GM06990 (cell line): Measurements from ENCODE around the gene FAAP100.

Experiments
- DNase-seq: peaks from one replicate; pipeline ENCODE4 v3.0.0-alpha.2; 2011; ENCODE audit not compliant: insufficient read length; ENCODE audit errors: extremely low read depth
- H3K27me3 ChIP-seq: replicated peaks from 2 replicates; pipeline ENCODE4 v1.6.0; 2011; ENCODE audit warnings: low read length; ENCODE audit not compliant: control insufficient read depth, insufficient read depth
- H3K36me3 ChIP-seq: 2 replicates; pipeline ENCODE4 v1.5.1; 2011; ENCODE audit warnings: low read length; ENCODE audit not compliant: control insufficient read depth, insufficient read depth
- H3K4me3 ChIP-seq: replicated peaks from 2 replicates; pipeline ENCODE4 v1.5.1; 2011; ENCODE audit warnings: low read depth, mild to moderate bottlenecking, control low read depth, low read length
- TF ChIP-seq, protein P1 (sequence below): IDR thresholded peaks from 2 replicates; pipeline ENCODE4 v1.5.1; 2011; ENCODE audit warnings: low read length, control low read depth, mild to moderate bottlenecking, inconsistent platforms; ENCODE audit not compliant: insufficient read depth, poor library complexity, severe bottlenecking

The FAAP100 gene

DNA sequence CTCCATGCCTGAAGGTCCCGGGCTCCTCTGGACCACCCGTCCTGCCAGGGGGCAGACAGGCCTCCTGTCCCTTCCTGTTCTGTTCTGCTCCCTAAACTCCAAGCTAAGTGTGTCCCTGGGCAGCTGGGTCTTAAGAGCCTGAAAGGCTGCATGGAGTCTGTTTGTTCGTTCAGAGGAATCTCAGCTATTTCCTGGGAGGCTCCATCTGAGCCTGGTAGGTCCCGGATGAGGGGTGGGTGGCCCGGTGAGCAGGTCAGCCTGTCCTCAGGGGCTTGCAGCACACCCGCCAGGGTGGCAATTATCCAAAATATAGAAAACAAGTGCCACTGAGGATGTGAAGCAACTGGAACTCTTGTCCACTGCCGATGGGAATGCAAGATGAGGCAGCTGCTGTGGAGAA is 52.1 kb downstream of the FAAP100 start:
- Histone ChIP-seq H3K36me3 (no peaks in the 10 kb centered on the region), H3K4me3 (no peak overlapping the region), H3K27me3 (peaks cover 2% of the 10 kb centered on the region; the same call in 1 of the 2 replicates)
- TF ChIP-seq, protein P1, sequence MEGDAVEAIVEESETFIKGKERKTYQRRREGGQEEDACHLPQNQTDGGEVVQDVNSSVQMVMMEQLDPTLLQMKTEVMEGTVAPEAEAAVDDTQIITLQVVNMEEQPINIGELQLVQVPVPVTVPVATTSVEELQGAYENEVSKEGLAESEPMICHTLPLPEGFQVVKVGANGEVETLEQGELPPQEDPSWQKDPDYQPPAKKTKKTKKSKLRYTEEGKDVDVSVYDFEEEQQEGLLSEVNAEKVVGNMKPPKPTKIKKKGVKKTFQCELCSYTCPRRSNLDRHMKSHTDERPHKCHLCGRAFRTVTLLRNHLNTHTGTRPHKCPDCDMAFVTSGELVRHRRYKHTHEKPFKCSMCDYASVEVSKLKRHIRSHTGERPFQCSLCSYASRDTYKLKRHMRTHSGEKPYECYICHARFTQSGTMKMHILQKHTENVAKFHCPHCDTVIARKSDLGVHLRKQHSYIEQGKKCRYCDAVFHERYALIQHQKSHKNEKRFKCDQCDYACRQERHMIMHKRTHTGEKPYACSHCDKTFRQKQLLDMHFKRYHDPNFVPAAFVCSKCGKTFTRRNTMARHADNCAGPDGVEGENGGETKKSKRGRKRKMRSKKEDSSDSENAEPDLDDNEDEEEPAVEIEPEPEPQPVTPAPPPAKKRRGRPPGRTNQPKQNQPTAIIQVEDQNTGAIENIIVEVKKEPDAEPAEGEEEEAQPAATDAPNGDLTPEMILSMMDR = no peak
- no peak for DNase-seq

DNA sequence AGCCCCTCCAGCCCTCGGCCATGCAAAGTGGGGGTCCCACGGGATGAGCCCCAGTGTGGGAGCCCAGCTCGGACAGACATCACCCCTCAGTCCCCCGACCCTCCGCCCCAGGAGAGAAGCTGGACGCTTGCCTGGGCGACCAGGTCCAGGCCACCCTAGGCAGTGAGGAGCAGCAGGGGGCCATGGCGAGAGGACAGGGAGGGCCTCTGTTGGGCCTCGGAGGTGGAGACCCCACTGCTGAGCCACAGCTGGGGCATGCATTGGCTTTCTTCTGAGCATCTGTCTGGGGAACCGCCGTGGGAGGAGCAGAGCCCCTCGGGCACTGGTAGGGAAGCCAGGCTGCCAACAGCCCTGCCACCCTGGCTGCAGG is 52.6 kb downstream of the FAAP100 start:
- Histone ChIP-seq H3K4me3 (no peak overlapping the region), H3K27me3 (peaks cover 2% of the 10 kb centered on the region; the same call in 1 of the 2 replicates), H3K36me3 (no peaks in the 10 kb centered on the region)
- DNase-seq = no peak
- TF ChIP-seq, protein P1 = no peak

- TF ChIP-seq, protein P1 = no peak
- no peaks in the 10 kb centered on the region for H3K36me3 ChIP-seq
- H3K27me3 ChIP-seq = peaks cover 2% of the 10 kb centered on the region; the same call in 1 of the 2 replicates
- H3K4me3 ChIP-seq = no peak overlapping the region
- no peak for DNase-seq
These were observed 53.1 kb downstream of the FAAP100 start for GRCh38 chr17:81498953-81499600.

DNA sequence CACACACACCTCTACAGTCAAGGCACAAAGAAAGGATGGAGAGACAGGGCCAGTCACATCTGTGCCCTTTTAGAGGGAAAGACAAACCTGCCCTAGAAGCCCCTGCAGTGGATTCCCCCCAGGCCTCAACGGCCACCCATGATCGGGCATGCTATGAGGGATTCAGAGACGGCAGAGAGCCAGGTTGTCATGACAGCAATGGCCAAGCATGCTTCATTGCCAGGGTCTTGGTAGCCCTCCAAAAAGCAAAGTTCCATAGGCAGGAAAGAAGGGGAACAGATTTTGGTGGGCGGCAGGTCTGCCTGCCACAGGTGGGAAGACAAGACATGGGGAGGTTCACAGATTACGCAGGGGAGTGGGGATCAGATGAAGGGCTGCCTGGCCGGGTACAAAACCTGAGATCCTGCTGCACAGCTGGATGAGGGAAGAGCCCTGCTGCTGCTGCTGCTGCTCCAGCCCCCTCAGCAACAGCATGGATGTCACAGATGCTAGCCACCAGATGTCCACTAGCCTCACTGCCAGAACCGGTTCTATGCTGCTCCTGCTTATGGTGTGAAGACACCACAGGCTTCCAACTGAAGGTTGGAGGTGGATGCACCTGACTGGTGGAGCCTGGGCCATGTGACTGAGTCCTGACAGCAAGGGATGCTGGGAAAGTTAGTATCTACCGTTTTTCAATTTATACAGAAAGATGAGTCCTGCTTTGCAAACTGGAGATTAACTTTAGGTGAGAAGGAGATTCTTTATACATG is 57.4 kb downstream of the FAAP100 start:
- H3K36me3 ChIP-seq = no peaks in the 10 kb centered on the region
- H3K4me3 ChIP-seq = no peak overlapping the region
- H3K27me3 ChIP-seq = peaks cover under 1% of the 10 kb centered on the region; the same call in 1 of the 2 replicates
- no peak for DNase-seq
- TF ChIP-seq, protein P1 = no peak

DNA sequence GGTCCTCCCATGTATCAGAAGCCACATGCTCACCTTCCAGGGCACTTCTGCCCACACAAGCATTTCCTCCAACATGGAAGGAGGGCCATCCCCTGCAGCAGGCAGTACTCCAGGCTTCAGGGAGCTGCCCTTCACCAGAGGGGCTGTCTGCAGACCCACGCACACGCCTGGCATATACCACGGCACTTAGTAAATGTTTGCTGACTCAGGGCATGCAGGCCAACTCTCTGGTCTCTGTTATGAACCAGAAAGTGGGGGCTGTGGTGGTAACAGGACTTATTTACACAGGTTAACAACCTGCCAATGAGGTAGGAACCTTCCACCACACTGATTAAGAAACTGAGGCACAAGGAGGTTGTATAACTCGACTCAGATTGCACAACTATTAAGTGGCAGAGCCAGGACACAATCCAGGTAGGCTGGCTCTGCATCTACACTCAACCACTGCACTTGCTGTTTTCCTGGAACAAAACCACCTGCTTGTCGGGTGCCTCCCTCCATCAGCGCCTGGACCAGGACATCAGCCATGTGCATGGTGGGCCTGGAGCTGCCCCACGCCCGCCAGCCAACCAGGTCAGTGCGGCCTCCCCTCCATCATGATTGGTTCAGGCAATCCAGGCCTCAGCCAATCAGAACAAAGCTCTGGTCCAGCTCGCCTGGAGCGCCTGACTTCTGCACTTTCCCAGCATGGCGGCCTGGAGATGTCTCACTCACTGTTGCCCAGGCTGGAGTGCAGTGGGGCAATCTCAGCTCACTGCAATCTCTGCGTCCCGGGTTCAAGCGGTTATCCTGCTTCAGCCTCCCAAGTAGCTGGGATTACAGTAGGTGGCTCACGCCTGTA is 58.7 kb downstream of the FAAP100 start:
- no peak overlapping the region for H3K4me3 ChIP-seq
- H3K27me3 ChIP-seq = no peaks in the 10 kb centered on the region; the same call in 1 of the 2 replicates
- no peaks in the 10 kb centered on the region for H3K36me3 ChIP-seq
- TF ChIP-seq, protein P1 = no peak
- no peak for DNase-seq
